HG02678 (cell line): ENCODE data around the gene CDC42BPA.
"Not testable (repeated sequence)": the region's sequence is repeated elsewhere in the genome, so short reads cannot be mapped to it uniquely, and the experiment has no call there.

ENCODE experiments used
- ATAC-seq: cut with Tn5 transposase; IDR thresholded peaks from one replicate; pipeline ENCODE4 v1.9.1; 2021; ENCODE audit warnings: mild to moderate bottlenecking, moderate library complexity; ENCODE audit not compliant: unreplicated experiment

Gene CDC42BPA

GRCh38 chr1:226999579-226999978, 318.7 kb downstream of the CDC42BPA start:
- not testable (repeated sequence) for ATAC-seq

- peak; percentile 98 for ATAC-seq
These were observed 322.6 kb downstream of the CDC42BPA start for GRCh38 chr1:226995365-226996332.

GRCh38 chr1:226994586-226995364, 323.5 kb downstream of the CDC42BPA start:
- ATAC-seq = no peak

- ATAC-seq = no peak
These were observed 324.3 kb downstream of the CDC42BPA start for GRCh38 chr1:226993814-226994585.

GRCh38 chr1:226991920-226992319, 326.4 kb downstream of the CDC42BPA start:
- ATAC-seq = no peak

- ATAC-seq = no peak
These were observed 328.1 kb downstream of the CDC42BPA start for GRCh38 chr1:226990133-226990716.

GRCh38 chr1:226989085-226989920, 329.0 kb downstream of the CDC42BPA start:
- ATAC-seq = no peak

GRCh38 chr1:226988334-226988666, 330.0 kb downstream of the CDC42BPA start:
- ATAC-seq = no peak

GRCh38 chr1:226987623-226988333, 330.5 kb downstream of the CDC42BPA start:
- ATAC-seq = no peak

- ATAC-seq = no peak
These were observed 331.1 kb downstream of the CDC42BPA start for GRCh38 chr1:226987179-226987536.

- no peak for ATAC-seq
These were observed 331.7 kb downstream of the CDC42BPA start for GRCh38 chr1:226986496-226987178.

GRCh38 chr1:226985839-226986463, 332.3 kb downstream of the CDC42BPA start:
- ATAC-seq = no peak

- no peak for ATAC-seq
These were observed 333.0 kb downstream of the CDC42BPA start for GRCh38 chr1:226985239-226985838.

GRCh38 chr1:226984521-226985238, 333.6 kb downstream of the CDC42BPA start:
- no peak for ATAC-seq

- no peak for ATAC-seq
These were observed 334.3 kb downstream of the CDC42BPA start for GRCh38 chr1:226983992-226984364.

- ATAC-seq = no peak
These were observed 334.9 kb downstream of the CDC42BPA start for GRCh38 chr1:226983247-226983991.
